GM12873 (cell line): ENCODE data around the gene IGSF9B.

ENCODE experiments used
- CTCF ChIP-seq: IDR thresholded peaks from 2 replicates; pipeline ENCODE4 v1.5.1; 2012; ENCODE audit warnings: low read depth, mild to moderate bottlenecking, moderate library complexity, low read length, control low read depth; ENCODE audit not compliant: insufficient read depth; ENCODE audit errors: missing control alignments

IGSF9B gene

GRCh38 chr11:133956650-133957633 is at the start of gene IGSF9B:
TSS of gene IGSF9B (minus strand) at chr11:133956968. CDS start at chr11:133956754, 214 bp downstream.
- TF ChIP-seq CTCF, result no peak

GRCh38 chr11:134004496-134005172 is 47.9 kb upstream of the IGSF9B start:
- TF ChIP-seq CTCF, result no peak

- no peak for TF ChIP-seq CTCF
Measured at GRCh38 chr11:134003792-134004495, 47.2 kb upstream of the IGSF9B start.

GRCh38 chr11:134001596-134001995 is 44.8 kb upstream of the IGSF9B start:
- TF ChIP-seq CTCF, result no peak

- no peak for TF ChIP-seq CTCF
Measured at GRCh38 chr11:134001088-134001487, 44.3 kb upstream of the IGSF9B start.

- no peak for TF ChIP-seq CTCF
Measured at GRCh38 chr11:133999355-133999754, 42.6 kb upstream of the IGSF9B start.

- TF ChIP-seq CTCF, result no peak
Measured at GRCh38 chr11:133997554-133997953, 40.8 kb upstream of the IGSF9B start.
